NCI-H446 (cell line): ENCODE results near the gene CDC42BPA.
"Not testable (repeated sequence)": the region's sequence is repeated elsewhere in the genome, so short reads cannot be mapped to it uniquely, and the experiment has no call there.

Experiments
- DNase-seq, 2 experiments: peaks; one replicate each; lab custom pipeline; 2025; lab: John Stamatoyannopoulos, UW

CDC42BPA gene

DNA sequence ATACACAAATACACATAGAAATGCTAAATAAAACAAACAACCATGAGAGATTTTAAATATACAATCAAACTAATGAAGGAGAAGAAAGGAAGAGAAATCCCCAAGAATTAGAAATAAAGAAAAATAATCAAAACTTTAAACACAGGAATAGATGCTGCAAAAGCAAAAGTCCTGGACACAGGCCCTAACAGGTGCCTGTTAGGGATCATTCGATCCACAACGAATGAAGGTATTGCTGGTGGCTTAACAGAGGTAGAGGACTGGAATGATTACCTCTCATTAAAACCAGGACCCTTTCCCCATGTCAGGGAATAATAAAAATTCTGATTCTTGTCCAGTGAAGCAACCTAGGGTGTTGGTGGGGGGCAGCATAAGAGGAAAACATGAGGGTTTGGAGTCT is 56.8 kb downstream of the CDC42BPA start:
- no peak for DNase-seq

DNA sequence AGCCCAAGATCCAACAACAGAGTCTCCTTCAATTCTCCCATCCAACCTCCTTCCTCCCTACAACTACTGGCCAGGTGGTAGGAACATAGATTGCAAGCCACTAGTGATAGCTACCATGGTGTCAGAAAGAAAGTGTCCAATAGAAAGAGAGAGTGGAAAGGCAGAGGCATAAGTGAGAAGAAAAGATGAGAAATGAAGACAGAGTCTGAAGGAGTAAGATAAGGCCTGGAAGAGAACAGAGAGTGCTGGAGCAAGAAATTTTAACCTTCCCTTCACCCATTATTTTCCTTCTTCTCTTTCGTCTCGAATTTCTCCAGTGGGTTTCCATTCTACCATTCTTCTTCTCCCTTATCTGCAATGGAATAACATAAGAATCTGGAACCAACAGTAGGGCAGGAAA is 57.9 kb downstream of the CDC42BPA start:
- no peak for DNase-seq

DNA sequence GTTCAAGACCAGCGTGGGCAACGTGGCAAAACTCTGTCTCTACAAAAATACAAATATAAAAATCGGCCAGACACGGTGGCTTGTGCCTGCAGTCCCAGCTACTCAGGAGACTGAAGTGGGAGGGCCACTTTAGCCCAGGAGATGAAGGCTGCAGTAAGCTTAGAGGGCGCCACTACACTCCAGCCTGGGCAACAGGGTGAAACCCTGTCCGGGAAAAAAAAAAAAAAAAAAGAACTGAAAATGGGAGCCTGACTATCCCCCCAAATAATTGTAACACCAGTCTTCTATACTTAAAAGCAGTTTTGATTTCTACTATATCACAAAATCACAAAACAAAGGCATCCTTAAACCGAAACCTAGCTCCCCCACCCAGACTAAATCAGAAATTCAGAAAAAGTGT is 60.3 kb downstream of the CDC42BPA start:
- DNase-seq = no peak

DNA sequence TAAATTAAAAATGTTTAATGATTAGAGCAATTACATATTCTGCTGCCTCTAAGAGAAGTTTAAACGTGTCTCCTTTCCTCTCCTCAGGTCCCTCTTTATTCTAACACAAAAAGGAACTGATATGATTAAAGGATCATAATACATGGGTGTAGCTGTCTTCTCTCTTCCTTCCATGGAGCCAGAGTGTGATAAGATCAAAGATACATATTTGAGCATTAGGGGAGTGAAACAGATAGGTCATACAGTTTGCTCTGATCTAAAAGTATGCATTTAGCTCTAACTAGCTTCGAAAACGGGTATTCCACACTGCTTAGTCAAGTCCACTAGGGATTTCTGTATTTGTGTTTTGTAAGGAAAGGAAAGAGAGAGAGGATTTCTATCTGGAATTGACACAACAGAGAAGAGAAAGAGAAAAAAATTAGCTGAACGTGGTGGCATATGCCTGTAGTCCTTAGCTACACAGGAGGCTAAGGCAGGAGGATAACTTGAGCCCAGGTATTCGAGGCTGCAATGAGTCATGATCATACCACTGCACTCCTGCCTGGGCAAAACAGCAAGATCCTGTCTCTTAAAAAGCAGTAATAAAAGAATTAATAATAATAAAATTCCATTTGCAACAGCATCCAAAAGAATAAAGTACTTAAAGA is 63.1 kb downstream of the CDC42BPA start:
- DNase-seq = no peak

DNA sequence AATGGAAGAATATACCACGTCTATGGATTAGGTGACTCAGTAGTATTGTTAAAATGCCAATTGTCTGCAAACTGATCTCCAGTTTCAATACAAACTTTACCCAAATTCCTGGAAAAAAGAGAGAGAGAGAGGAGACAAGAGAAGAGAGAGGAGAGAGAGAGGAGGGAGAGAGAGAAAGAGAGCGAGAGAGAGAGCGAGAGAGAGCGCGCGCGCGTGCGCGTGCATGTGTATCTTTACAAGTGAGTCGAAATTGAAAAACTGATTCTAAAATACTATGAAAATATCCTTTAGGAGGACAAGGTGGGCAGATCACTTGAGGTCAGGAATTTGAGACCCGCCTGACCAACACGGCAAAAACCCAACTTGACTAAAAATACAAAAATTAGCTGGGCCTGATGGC is 65.2 kb downstream of the CDC42BPA start:
- DNase-seq = no peak

DNA sequence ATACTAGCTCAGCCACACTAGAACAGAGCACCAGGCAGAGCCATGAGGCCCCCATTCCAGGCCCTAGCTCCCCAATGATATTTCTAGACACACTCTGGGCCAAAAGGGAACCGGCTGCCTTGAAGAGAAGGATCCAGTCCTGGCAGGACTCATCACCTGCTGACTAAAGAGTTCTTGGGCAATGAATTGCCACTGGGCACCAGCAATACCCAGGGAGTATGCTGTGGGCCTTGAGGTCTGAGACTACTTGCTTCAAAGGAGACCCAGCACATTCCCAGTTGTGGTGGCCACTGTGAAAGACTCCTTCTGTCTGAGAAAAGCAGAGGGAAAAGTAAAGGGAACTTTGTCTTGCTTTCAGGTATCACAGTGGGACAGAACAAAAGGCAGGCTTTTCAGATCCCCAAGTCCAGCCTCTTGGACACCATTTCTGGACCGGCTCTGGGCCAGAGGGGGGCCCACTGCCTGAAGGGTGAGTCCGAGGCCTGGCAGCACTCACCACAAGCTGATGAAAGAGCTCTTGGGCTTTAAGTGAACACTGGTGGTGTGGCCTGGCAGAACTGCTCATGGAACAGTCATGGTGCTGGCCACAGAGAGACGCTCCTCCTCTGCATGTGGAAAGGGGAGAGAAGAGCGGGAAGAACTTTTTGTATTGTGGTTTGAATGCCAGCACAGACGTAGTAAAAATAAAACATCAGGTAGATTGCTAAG is 72.5 kb downstream of the CDC42BPA start:
- DNase-seq = no peak

DNA sequence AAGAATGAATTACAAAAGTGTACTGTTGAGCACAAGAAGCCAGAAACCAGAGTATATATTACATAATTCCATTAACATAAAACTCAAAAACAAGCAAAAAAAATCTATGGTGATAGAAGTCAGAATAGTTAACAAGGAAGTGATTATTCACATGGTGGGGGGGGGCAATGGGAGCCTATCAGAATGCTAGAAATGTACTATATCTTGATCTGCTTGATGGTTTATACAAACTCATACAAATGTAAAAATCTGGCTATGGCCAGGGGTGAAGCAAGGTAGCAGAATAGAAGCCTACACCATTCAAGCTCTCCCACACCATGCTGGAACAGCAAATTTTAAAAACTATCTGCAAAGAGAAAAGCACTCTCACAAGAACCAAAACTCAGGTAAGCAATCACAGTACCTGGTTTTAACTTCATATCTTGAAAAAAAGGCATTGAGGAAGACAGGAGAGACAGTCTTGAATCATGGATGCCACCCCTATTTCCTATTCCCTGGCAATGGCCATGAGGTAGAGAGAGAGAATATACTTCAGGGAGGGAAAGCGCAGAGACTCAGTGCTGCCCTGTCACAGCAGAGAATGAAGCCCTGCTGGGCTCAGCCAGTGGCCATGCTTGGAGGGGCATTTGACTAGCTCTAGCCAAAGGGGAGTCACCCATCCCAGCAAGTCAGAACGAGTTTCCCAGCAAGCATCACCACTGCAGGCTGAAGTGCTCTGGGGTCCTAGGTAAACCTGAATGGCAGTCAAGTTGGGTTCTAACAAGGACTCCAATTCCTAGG is 73.8 kb downstream of the CDC42BPA start:
- no peak for DNase-seq

DNA sequence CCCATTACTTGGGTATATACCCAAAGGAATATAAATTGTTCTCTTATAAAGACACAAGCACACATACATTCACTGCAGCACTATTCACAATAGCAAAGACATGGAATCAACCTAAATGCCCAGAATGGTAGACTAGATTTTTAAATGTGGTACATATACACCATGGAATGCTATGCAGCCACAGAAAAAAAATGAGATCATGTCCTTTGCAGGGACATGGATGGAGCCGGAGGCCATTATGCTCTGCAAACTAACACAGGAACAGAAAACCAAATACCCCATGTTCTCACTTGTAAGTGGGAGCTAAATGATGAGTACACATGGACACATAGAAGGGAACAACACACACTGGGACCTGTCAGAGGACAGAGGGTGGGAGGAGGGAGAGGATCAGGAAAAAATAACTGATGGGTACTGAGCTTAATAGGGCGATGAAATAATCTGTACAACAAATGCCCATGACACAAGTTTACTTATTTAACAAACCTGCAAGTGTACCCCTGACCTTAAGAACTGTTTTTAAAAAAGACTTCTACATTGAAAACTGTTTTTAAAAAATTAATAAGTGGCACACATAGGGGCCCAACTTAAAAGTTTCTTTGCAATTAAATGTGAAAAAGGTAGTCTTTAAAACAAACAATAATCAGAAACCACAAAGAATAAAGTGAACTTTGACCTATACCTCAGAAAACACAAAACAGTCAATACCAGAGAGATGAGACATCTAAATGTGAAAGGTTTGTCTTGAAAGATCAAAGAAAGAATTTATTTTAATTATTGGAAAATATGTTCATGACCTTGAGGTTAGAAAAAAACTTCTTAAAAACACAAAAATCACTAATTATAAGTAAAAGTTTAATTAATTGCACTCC is 75.2 kb downstream of the CDC42BPA start:
- DNase-seq = no peak

DNA sequence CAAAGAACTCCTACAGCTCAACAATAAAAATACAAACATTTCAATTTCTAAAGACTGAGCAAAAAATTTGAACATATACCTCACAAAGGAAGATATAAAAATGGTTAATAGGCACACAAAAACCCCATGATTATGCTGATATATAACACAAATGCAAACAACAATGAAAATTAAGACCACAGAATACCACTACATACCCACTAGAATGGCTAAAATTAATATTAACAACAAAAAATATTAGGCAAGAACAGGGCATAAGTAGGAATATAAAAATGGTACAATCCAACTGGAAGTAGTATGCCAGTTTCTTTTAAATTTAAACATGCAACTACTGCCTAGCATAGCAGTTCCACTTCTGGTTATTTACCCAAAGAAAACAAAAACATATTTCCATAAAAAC is 77.3 kb downstream of the CDC42BPA start:
- no peak for DNase-seq

DNA sequence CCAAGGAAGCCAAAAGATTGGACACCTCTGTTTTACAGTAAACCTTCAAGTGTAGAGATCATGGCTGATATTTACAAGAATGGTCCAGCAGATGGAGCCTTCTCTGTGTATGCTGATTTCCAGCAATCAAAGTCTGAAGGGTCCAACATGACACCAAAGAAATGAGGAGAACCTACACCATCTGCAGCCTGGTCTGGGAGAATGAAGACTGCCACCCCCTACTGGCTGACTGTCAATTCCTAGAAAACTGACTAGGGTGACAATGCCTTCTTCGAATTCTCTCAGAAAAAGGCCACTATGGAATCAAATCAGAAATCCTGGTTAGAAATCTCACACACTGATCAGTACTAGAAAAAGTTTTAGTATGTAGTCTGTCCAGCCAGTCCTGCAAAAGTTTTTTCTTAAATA is 83.3 kb downstream of the CDC42BPA start:
- peak; percentile 51 to 57 for DNase-seq

DNA sequence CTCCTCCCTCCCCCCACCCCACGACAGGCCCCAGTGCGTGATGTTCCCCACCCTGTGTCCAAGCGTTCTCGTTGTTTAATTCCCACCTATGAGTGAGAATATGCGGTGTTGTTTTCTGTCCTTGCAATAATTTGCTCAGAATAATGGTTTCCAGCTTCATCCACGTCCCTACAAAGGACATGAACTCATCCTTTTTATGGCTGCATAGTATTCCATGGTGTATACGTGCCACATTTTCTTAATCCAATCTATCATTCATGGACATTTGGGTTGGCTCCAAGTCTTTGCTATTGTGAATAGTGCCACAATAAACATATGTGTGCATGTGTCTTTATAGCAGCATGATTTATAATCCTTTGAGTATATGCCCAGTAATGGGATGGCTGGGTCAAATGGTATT is 87.2 kb downstream of the CDC42BPA start:
- DNase-seq = not testable (repeated sequence)

DNA sequence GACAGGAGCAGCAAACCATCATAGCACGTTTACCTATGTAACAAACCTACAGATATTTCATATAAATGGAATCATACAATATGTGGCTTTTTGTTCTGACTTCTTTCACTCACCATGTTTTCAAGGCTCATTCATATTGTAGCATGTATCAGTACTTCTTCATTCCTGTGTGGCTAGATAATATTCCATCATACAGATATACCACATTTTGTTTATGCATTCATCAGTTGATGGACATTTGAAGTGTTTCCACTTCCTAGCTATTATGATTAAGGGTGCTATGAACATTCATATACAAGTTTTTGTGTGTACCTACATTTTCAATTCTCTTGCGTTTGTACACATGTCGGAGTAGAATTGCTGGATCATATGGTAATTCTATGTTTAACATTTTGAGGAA is 90.1 kb downstream of the CDC42BPA start:
- DNase-seq = no peak

DNA sequence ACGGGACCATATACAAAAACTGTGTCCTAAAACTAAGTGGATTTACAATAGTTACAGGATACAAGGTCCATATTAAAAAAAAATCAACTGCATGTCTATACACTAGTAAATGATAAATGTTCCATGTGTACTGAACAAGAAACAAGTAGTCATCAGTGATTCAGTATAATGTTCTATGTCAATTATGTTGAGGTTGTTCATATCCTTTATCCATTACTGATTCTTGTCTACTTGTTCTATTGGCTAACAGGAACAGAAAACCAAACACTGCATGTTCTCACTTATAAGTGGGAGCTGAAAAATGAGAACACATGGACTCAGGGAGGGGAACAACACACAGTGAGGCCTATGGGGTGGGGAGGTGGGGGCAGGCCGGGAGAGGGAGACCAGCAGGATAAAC is 90.5 kb downstream of the CDC42BPA start:
- no peak for DNase-seq

DNA sequence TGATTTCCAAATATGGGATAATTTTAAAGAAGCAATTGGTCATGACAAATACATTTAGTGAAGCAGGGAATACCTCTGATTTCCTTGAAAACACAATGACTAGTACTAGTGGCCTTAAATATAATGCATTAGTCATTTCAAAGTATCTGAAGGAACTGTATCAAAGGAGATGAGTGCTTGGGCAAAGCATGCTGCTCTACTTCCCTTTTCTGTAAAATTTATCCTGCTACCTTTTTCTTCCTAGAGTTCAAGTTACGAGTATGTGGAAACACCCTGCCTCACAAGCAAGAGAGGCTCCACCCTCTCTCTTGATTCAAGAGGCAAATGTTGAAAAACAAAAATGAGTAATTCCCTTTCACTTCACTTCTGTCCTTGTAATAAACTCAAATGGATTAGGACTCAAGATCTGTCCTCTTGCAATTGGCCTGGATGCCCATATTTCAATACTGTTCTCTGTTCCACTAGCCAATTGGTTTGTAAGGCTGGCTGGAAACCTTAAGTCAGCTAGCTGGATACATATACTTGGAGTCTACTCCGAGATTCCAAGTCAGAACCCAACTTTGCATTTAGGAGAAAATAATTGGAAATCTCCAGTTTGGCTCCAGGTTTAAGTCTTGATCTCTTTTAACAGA is 92.5 kb downstream of the CDC42BPA start:
- DNase-seq = no peak

DNA sequence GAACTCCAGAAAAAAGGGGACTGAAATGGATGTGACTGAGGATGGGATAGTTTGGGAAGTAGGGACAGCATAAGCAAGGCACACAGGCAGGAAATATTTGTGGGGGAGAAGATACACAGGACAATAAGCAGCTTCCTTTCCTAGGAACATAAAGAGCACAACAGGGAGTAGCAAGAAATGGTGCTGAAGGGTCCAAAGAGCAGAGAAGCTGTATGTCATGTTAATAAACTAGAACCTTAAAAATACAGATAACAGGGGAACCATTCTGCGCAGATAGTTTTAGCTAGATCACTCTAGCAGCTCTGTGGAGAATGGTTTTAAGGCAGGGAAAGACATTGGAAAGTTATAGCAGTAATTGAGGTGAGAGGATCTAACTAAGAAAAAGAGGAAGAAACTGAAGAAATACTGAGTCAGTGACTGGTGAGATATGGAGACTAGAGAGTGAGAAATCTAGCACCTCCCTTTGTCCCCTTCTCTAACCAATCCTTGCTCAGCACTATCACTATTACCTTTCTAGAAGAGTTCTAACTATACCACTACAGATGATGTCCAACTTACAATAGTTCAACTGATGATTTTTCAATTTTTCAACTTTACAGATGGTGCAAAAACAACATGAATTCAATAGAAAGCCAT is 95.0 kb downstream of the CDC42BPA start:
- DNase-seq = no peak

DNA sequence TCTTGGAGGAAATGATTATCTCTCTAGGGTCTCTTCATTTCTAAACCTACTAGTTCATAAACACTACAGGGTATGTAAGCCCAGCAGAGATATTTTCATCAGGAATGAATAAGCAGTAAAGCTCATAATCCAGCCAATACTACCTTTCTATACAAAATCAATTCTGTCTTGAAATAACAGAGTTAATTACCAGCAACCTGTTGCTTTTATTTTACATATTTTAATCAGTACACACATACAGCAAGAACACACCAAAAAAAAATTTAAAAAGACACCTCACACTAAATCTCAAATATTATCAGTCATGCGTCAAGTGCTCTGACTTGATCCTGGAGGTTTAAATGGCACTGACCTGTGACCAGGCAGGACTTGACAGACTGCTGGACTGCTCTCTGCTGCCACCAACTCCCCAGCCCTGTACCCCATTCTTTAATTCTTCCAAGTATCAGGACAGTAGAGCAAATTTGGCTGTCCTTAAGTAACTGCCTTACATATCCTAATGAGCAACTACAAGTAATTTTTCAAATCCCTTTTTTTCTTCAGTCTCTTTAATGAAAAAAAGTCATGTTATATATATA is 98.5 kb downstream of the CDC42BPA start:
- DNase-seq = no peak

DNA sequence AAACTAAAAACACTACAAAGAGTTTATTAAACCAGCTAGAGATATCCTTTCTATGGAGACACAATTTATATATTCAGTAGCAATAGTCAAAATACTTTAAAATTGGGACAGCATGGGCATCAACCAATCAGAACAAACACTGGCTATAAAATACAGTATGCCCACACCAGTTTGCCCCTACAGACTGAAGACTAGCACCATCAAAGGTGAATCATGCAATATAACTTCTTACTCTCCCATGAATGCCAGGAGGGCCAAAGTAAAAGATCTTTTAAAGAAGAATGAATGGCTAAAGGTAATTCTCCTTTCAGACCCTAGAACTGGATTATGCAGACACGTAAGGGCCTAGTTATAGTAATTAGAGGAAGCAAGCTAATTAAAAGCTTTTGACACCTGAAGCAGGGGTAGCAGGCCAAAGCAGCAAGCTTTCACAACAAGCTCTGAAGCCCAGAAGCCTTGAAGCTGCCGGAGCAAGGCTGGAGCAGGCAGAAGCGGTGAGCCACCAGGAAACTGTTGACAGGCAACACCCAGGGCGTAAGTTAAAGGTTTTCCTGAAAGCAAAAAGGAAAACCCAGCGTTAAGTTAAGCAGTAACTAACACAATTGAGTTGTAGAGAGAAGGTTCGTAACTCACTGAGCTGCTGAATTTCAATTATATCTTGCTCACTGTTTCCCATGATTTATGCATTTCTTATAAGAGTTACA is 99.3 kb downstream of the CDC42BPA start:
- DNase-seq = no peak

DNA sequence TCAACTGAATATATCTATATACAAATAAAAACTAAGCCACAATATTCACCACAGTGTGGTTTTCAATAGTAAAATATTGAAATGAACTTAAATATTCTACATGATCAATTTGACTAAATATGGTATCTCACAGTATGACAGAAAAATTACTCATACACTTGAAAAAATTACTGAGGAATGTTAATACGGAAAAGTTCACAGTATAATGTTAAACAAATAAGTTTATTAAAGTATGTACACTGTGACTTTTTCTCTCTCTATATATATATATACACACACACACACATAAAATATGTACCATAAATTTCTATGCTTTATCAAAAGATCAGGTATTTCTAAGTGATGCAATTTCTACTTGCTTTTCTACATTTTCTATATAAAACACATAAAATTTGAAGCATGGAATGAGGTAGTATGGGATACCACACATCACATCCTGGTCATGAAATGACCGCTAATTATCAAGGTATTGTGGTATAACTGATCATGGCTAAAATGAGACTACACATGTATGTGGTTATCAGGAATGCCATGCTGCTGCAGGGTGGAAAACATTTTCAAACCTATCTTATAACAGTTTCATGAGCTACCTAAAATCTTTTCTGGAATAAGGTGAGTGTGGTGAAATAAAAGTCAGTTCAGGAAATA is 102.3 kb downstream of the CDC42BPA start:
- DNase-seq = no peak

DNA sequence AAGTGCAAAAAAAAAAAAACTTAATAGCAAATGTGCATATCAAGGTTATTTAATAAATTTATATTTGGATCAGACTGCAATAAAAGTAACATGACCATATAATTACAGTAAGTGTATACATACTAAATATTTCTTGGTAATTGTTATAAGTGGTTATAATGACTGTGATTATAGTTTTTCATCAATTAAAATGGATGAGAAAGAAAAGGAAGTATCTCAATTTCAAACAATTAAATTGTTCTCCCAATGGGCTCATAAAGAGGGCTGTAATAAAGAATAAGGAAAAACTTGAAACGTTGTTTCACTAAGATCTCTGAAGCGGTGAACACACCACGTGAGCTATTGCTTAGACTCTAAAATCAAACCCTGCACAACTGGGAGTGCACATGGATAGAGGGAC is 104.1 kb downstream of the CDC42BPA start:
- no peak for DNase-seq

DNA sequence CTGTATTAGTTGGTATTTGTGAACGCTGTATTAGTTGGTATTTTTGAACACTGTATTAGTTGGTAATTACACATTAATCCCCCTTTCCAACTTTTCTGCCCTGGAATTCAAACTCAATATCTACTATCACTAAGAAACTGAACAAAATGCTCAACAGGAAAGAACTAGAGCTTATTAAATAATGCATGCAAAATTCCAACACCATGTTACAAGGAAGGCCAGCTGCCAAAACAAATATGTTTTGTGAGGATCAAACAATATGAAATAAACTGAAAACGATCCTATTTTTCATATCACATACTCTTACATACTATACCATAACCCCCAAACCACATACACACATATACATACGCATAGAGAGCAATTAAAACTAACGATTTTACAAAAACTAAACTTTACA is 104.9 kb downstream of the CDC42BPA start:
- no peak for DNase-seq
